Natural killer cell treated with Interleukin-12 subunit alpha and Interleukin-12 subunit beta and Interleukin-15 and Interleukin-18, amount 100 ng/mL, for 72 hours (primary cell): ENCODE results near the gene SMIM22. TPM values are rescaled to one million over a fixed set of nuclear protein-coding genes. Genes with fewer than 3 reads are reported as not detected.

Source experiments
- ATAC-seq, 2 donors: fragments of 150-1000 bp; cut with Tn5 transposase in 1 of 2; sonication (Bioruptor Pico), chemical (Tn5 transposase) in 1 of 2; 2 replicates each; pipeline ENCODE4 v1.10.0; 2021
- DNase-seq: peaks from one replicate; pipeline ENCODE4 v3.0.0; 2022; ENCODE audit warnings: low spot score
- H3K27ac Mint-ChIP-seq, 2 donors: 1 replicate in 1 of 2; 2 replicates in 1 of 2; pipeline ENCODE4 v1.8.0; 2022; ENCODE audit warnings: mixed read lengths in 2 of 2, mild to moderate bottlenecking in 1 of 2, moderate library complexity in 1 of 2
- H3K27me3 Mint-ChIP-seq, 2 donors: 1 replicate in 1 of 2; 2 replicates in 1 of 2; pipeline ENCODE4 v1.8.0; 2022; ENCODE audit warnings: mixed read lengths in 2 of 2
- H3K36me3 Mint-ChIP-seq: one replicate; pipeline ENCODE4 v1.8.0; 2022; ENCODE audit warnings: mixed read lengths
- H3K4me1 Mint-ChIP-seq, 2 donors: 1 replicate in 1 of 2; 2 replicates in 1 of 2; pipeline ENCODE4 v1.8.0; 2022; ENCODE audit warnings: low read depth in 2 of 2, mixed read lengths in 2 of 2, mild to moderate bottlenecking in 1 of 2
- H3K4me3 Mint-ChIP-seq: one replicate; pipeline ENCODE4 v1.8.0; 2022; ENCODE audit warnings: mixed read lengths
- H3K9me3 Mint-ChIP-seq: 2 replicates; pipeline ENCODE4 v1.8.0; 2022; ENCODE audit warnings: mixed read lengths
- total RNA-seq, 2 donors: library from RNA; stranded (reverse); gene quantifications; one replicate each; pipeline ENCODE4 v1.2.3, GENCODE V29; 2022

SMIM22 gene
- total RNA-seq, 2 donors from 2014 or later, result not detected

DNA sequence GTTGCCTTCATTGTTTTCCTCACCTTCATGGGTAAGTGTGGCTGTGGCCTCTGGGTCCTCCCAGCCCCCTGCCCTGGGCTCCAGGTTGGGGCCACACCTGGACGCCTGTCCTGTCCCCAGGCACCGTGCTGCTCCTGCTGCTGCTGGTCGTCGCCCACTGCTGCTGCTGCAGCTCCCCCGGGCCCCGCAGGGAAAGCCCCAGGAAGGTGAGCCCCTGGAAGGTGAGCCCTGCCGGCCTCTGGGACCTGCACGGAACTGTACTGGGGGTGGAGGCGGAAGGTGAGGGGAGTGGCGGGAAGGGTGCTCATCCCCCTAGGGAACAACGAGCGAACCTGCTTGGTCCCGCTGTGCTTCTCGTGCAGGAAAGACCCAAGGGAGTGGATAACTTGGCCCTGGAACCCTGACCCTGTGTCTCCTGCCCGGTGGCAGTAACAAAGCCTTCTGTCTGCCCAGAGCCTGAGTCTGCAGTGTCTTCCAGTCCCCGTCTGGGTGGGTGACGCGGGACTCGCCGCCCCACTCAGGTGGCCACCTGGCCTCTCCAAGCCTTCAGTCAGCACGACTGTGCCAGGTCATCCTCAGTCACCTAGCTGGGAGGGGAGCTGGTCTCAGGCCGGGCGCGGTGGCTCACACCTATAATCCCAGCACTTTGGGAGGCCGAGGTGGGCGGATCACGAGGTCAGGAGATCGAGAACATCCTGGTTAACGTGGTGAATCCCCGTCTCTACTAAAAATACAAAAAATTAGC lies 831 bp downstream of the SMIM22 start:
- H3K4me3 Mint-ChIP-seq, result no peak overlapping the region
- peaks cover 0 to 3% of the 10 kb centered on the region in 2 donors for H3K4me1 Mint-ChIP-seq
- ATAC-seq, result no peak
- no peaks in the 10 kb centered on the region for H3K27me3 Mint-ChIP-seq
- no peak overlapping the region for H3K27ac Mint-ChIP-seq
- H3K36me3 Mint-ChIP-seq, result no peaks in the 10 kb centered on the region
- H3K9me3 Mint-ChIP-seq, result no peaks in the 10 kb centered on the region
- DNase-seq, result peak; percentile 51

DNA sequence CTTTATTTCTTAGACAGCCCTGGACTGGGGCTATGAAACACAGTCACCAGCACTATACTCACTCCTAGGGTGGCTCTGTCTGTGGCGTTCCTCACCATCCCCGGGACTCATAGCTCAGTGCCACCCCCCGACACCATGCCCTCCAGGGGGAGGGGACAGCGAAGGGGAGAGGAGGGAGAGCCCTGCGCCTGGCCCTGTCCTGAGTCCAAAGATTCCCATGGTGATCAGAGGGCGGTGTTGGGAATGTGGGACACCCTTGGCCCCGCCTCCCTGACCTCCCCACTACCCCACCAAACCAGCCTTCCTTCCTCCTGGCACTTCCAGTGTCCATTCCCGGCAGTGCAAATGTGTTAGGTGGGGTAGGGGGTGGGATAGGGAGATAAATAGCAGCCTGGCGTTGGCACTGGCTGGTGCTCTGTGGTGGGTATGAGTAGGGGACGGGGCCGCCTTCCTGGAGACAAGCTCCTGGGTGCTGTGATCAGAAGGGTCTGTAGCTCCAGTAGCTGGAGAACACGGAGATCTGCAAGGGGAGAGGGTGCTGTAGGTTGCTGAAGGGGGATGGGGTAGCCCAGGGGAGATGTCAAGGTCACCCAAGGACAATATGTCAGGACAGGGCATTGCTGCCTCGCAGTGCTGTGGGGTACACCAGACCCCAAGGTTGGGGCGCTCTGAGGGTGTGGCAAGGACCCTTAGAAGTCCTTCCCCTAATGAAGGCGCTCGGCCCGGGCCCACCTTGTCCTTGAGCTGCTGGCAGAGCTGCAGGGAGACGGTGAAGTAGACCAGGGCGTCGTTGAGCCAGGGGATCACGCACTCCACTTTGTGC lies 2.0 kb downstream of the SMIM22 start:
- ATAC-seq (no peak), DNase-seq (peak; percentile 46)
- H3K27ac Mint-ChIP-seq, result no peak overlapping the region
- H3K27me3 Mint-ChIP-seq, result no peaks in the 10 kb centered on the region
- no peaks in the 10 kb centered on the region for H3K9me3 Mint-ChIP-seq
- no peaks in the 10 kb centered on the region for H3K36me3 Mint-ChIP-seq
- peaks cover 0 to 3% of the 10 kb centered on the region in 2 donors for H3K4me1 Mint-ChIP-seq
- no peak overlapping the region for H3K4me3 Mint-ChIP-seq

DNA sequence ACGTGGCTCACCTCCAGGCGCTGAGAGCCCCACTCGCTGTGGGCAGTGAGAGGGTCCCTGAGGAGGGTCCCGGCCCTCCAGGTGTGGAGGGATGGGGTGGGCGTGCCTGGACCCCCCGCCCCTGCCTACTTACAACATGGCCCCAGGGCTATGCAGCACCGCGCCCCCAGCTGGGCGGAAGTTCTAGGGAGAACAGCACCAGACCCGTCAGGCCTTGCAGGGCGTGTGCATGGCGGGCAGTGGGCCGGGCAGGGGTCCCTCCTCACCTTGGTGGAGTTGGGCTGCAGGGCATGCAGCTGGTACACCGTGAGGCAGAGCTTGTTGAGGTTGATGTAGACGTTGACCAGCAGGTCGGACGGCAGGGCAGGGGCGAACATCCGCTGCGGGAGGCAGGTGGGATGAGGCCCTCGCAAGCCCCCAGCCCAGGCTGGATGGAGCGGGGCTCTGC lies 2.7 kb downstream of the SMIM22 start:
- Mint-ChIP-seq H3K36me3 (no peaks in the 10 kb centered on the region), H3K27ac (no peak overlapping the region), H3K4me3 (no peak overlapping the region), H3K4me1 (peaks cover 0 to 3% of the 10 kb centered on the region in 2 donors), H3K9me3 (no peaks in the 10 kb centered on the region), H3K27me3 (no peaks in the 10 kb centered on the region)
- DNase-seq (peak; percentile 56), ATAC-seq (no peak)

- Mint-ChIP-seq H3K27me3 (no peaks in the 10 kb centered on the region), H3K27ac (no peak overlapping the region), H3K9me3 (no peaks in the 10 kb centered on the region), H3K4me3 (no peak overlapping the region), H3K36me3 (no peaks in the 10 kb centered on the region), H3K4me1 (peaks cover 0 to 3% of the 10 kb centered on the region in 2 donors)
- DNase-seq (peak; percentile 32), ATAC-seq (no peak)
Measured at GRCh38 chr16:4798456-4798855, 3.3 kb downstream of the SMIM22 start.

DNA sequence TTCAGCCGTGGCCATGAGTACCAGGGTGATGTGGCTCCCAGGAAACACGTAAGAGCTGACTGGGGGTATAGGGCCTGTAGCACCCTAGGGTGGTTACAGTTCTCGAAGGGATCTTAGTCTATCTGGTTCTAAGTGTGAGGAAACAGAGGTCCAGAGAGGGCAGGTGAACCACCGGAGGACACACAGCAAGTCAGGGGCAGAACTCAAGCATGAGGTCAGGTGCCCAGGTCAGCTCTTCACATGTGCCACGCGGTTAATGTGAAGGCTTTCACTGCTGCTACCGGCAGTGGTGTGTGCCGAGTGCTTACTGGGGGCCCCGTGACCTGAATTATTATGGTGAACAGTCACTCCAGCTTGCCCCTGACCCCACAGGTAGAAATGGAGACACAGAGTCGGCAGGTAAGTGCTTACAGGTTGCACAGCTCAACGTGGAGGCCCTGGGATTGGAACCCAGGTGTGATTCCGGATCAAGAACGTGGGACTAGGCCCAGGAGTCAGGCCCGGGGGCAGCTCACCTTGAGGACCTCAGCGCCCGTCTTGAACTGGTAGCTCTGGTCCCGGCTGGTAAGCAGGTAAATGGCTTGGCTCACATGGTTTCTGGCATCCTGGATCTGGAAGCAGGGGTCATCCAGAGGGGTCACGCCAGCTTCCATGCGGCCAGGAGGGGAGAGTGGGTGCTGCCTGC lies 4.1 kb downstream of the SMIM22 start:
- Mint-ChIP-seq H3K4me1 (peaks cover 0 to 8% of the 10 kb centered on the region in 2 donors), H3K27ac (no peak overlapping the region), H3K4me3 (no peak overlapping the region), H3K9me3 (no peaks in the 10 kb centered on the region), H3K27me3 (no peaks in the 10 kb centered on the region), H3K36me3 (no peaks in the 10 kb centered on the region)
- ATAC-seq (no peak), DNase-seq (peak; percentile 41)

- Mint-ChIP-seq H3K36me3 (no peaks in the 10 kb centered on the region), H3K4me1 (peaks cover 0 to 8% of the 10 kb centered on the region in 2 donors), H3K4me3 (peak overlapping the region; percentile 73), H3K27ac (peak overlapping the region in 1 of 2 donors; percentile 58), H3K9me3 (no peaks in the 10 kb centered on the region), H3K27me3 (no peaks in the 10 kb centered on the region)
- DNase-seq (peak; percentile 60), ATAC-seq (no peak)
Measured at GRCh38 chr16:4800290-4801041, 5.3 kb downstream of the SMIM22 start.

DNA sequence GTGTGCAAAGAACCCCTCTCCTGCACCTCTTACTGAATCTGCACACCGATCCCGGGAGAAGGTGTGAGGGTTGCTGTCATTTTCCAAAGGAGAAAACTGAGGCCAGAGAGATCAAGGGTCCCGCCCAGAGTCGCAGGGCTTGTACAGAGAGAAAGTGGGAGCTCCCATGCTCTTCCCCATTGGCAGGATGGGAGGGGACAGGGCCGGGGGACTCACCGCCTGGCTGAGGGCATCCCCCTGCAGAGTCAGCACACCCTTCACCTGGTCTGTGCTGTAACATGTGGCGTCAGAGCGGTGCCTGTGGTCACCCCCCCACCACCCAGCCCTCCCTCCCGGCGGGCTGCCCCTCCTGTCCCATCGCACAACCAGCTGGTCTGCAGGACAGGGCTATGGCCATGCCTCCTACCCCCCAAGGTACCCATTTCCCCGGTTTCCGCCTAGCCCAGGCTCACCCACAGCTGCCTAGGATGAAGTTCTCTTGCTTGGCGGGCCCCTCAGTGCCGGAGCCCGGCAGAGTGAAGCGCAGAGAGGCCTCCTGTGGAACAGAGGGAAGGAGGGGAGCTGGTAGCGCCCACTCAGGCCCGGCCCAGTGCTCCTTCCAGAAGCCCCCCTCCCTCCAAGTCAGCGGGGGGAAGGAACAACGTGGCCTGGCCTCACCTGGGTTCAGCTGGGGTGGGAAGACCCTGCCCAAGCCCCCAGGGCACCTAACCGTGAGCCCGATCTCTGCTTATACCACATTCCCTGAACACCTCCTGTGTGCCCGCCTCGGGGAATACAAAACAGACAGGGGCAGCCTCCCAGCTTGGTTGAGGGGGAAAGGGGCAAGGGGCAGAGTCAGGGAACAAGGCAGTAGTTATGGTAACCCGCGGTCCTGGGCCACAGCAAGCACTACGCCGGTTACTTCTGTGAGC lies 6.1 kb downstream of the SMIM22 start:
- Mint-ChIP-seq H3K36me3 (no peaks in the 10 kb centered on the region), H3K27me3 (no peaks in the 10 kb centered on the region), H3K4me3 (peak overlapping the region; percentile 79), H3K27ac (peak overlapping the region in 1 of 2 donors; percentile 58), H3K4me1 (peaks cover 0 to 8% of the 10 kb centered on the region in 2 donors), H3K9me3 (no peaks in the 10 kb centered on the region)
- ATAC-seq, result no peak
- peak; percentile 50 for DNase-seq

DNA sequence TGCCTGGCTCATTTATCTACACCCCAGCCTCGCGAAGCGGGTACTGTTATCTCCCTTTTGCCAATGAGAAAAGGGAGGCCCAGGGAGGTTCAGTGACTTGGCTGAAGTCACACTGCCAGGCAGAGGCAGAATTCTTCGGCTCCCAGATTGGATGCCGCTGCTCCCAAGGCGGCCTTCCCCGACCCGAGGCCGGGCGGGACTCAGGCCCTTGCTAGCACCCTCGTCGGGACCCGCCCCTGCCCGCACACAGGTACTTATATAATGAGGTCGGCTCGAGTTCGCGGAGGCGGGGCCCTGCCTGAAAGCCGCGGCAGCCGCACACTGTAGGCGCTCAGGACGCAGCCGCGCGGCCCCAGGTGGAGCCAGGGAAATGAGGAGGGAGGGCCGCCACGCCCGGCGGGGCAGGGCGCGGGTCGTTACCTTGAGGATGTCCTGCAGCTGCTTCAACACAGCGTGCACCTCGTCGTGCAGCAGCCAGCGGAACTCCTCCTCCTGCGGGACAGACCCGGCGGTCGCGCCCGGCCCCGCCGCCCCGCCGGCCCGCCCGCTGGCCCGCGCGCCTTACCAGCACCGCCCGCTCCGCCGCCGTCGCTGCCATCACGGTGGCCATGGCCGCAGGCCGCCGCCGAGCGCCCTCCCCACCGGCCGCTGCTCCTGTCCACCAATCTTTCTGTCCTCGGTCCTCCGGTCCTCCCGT lies 6.9 kb downstream of the SMIM22 start, which contains the start of gene ROGDI:
Gene ROGDI (minus strand): TSS at position 672 of the 697 bp plus-strand sequence. CDS start 62 bp downstream, at position 610.
- Mint-ChIP-seq H3K36me3 (no peaks in the 10 kb centered on the region), H3K4me3 (peak within 1 kb of the TSS; percentile 79), H3K4me1 (peaks cover 0 to 8% of the 10 kb centered on the region in 2 donors), H3K9me3 (no peaks in the 10 kb centered on the region), H3K27ac (peak within 1 kb of the TSS in 1 of 2 donors; percentile 70), H3K27me3 (no peaks in the 10 kb centered on the region)
- ATAC-seq (peak; percentile 63 to 69), DNase-seq (peak; percentile 77)

GRCh38 chr16:4802659-4803287 lies 7.6 kb downstream of the SMIM22 start:
- peak; percentile 97 for ATAC-seq
- H3K27ac Mint-ChIP-seq, result peak overlapping the region in 1 of 2 donors; percentile 70
- no peaks in the 10 kb centered on the region for H3K9me3 Mint-ChIP-seq
- peak overlapping the region; percentile 79 for H3K4me3 Mint-ChIP-seq
- peaks cover 6% of the 10 kb centered on the region for H3K36me3 Mint-ChIP-seq
- peaks cover 0 to 8% of the 10 kb centered on the region in 2 donors for H3K4me1 Mint-ChIP-seq
- H3K27me3 Mint-ChIP-seq, result no peaks in the 10 kb centered on the region
- peak; percentile 92 for DNase-seq

DNA sequence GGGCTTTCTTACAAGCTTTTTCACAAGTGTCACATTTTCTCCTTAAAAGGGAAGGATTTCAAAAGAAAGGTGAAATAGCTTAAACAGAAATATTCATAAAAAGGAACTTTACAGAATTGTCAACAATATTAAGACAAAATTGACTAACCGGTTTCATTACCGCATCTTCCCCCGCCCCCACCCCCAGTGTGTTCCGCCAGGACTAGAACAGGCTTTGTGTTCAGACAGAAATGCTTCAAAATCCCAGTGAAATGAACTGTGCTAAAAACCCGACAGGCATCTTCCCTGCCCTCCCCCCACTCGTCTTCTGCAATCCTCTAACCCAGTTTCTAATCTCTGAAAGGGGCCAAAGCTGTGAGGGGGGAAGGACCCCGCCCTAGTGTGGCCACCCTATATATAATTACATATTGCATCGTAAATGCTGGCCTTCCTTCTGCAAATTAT lies 8.3 kb downstream of the SMIM22 start:
- Mint-ChIP-seq H3K9me3 (no peaks in the 10 kb centered on the region), H3K27me3 (no peaks in the 10 kb centered on the region), H3K4me3 (peak overlapping the region; percentile 79), H3K36me3 (peaks cover 7% of the 10 kb centered on the region), H3K4me1 (peaks cover 0 to 8% of the 10 kb centered on the region in 2 donors), H3K27ac (peak overlapping the region in 1 of 2 donors; percentile 70)
- ATAC-seq (no peak), DNase-seq (no peak)

- Mint-ChIP-seq H3K27me3 (no peaks in the 10 kb centered on the region), H3K27ac (peak overlapping the region in 1 of 2 donors; percentile 27), H3K9me3 (no peaks in the 10 kb centered on the region), H3K36me3 (peaks cover 7% of the 10 kb centered on the region), H3K4me1 (peaks cover 0 to 8% of the 10 kb centered on the region in 2 donors), H3K4me3 (peak overlapping the region; percentile 48)
- ATAC-seq, result no peak
- DNase-seq, result no peak
Measured at GRCh38 chr16:4803898-4804762, 9.0 kb downstream of the SMIM22 start.
